Measurements from ENCODE around the gene THAP4.
"Not testable (repeated sequence)": the region's sequence is repeated elsewhere in the genome, so short reads cannot be mapped to it uniquely, and the experiment has no call there.

Gene THAP4

GRCh38 chr2:241668354-241668753 is 31.4 kb upstream of the THAP4 start:
- Histone ChIP-seq H3K36me3 (peaks cover 57 to 77% (median 67%) of the 10 kb centered on the region in 3 donors), H3K4me3 (no peak overlapping the region)
- intact Hi-C loops (cut with DNase I; ENCODE audit: low total_unique reads), result no loop called here

GRCh38 chr2:241666627-241667400 is 29.9 kb upstream of the THAP4 start:
- Histone ChIP-seq H3K4me3 (no peak overlapping the region), H3K9me3 (no peaks in the 10 kb centered on the region), H3K36me3 (peaks cover 49 to 75% (median 63%) of the 10 kb centered on the region in 3 donors), H3K27me3 (no peaks in the 10 kb centered on the region), H3K27ac (no peak overlapping the region), H3K4me1 (no peaks in the 10 kb centered on the region)
- DNase-seq, result no peak
- intact Hi-C loops (cut with DNase I; ENCODE audit: low total_unique reads), result no loop called here
- TF ChIP-seq, protein P1, sequence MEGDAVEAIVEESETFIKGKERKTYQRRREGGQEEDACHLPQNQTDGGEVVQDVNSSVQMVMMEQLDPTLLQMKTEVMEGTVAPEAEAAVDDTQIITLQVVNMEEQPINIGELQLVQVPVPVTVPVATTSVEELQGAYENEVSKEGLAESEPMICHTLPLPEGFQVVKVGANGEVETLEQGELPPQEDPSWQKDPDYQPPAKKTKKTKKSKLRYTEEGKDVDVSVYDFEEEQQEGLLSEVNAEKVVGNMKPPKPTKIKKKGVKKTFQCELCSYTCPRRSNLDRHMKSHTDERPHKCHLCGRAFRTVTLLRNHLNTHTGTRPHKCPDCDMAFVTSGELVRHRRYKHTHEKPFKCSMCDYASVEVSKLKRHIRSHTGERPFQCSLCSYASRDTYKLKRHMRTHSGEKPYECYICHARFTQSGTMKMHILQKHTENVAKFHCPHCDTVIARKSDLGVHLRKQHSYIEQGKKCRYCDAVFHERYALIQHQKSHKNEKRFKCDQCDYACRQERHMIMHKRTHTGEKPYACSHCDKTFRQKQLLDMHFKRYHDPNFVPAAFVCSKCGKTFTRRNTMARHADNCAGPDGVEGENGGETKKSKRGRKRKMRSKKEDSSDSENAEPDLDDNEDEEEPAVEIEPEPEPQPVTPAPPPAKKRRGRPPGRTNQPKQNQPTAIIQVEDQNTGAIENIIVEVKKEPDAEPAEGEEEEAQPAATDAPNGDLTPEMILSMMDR (IDR thresholded peaks at IDR 0.05), result no peak

More at GRCh38 chr2:241668354-241668753, 31.4 kb upstream of the THAP4 start:
- no peaks in the 10 kb centered on the region for H3K27me3 ChIP-seq
- H3K9me3 ChIP-seq, result no peaks in the 10 kb centered on the region
- H3K27ac ChIP-seq, result no peak overlapping the region
- no peaks in the 10 kb centered on the region for H3K4me1 ChIP-seq
- TF ChIP-seq, protein P1 (IDR thresholded peaks at IDR 0.05), result no peak
- DNase-seq, result no peak

DNA sequence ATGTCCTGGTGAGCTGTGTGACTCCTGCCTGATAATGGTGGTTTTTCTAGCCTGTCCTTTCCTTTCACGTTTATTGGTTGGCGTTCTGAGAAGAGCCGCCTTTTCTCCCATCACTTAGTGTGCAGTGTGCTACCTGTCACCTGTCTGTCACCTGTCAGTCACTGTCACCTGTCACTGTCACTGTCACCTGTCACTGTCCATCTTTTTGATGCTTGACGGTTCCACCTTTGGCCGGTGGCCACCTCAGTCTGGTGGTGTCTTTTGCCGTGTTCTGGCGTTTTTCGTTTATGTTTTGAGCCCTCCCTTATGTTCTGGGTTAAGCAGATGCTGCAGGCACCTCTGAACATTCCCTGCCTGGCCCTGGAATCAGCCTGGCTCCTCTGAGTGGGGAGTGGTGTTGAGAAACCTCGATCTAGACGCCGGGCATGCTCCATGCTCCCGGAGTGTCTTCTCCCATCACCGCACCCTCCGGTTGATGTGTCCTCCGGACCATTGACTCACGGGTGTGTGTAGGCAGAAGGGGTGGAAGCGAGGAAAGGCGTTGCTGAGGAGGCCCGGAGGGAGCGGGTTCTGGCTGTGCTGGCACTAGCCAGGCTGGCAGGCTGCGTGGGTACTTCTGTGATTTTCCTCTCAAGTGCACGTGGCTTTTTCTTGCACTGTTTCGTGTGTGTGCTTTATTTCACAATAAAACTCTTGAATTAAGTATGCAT is 28.9 kb upstream of the THAP4 start:
- no peaks in the 10 kb centered on the region for H3K9me3 ChIP-seq
- H3K27me3 ChIP-seq, result no peaks in the 10 kb centered on the region
- TF ChIP-seq, protein P1 (IDR thresholded peaks at IDR 0.05), result no peak
- H3K4me1 ChIP-seq, result no peaks in the 10 kb centered on the region
- no peak overlapping the region for H3K27ac ChIP-seq
- no peak for DNase-seq
- intact Hi-C loops (cut with DNase I; ENCODE audit: low total_unique reads), result no loop called here
- H3K36me3 ChIP-seq, result peaks cover 44 to 74% (median 62%) of the 10 kb centered on the region in 3 donors
- H3K4me3 ChIP-seq, result no peak overlapping the region

- H3K4me3 ChIP-seq; H3K27me3 ChIP-seq; H3K4me1 ChIP-seq; H3K27ac ChIP-seq; intact Hi-C loops (cut with DNase I; ENCODE audit: low total_unique reads); DNase-seq; H3K9me3 ChIP-seq: not testable (repeated sequence)
- H3K36me3 ChIP-seq, result peaks cover 31 to 74% (median 62%) of the 10 kb centered on the region in 3 donors
Observed at GRCh38 chr2:241662731-241663130, 25.8 kb upstream of the THAP4 start.

GRCh38 chr2:241660593-241661213 is 23.7 kb upstream of the THAP4 start:
- Histone ChIP-seq H3K27ac (no peak overlapping the region), H3K36me3 (peaks cover 32 to 73% (median 61%) of the 10 kb centered on the region in 3 donors), H3K9me3 (no peaks in the 10 kb centered on the region), H3K4me3 (no peak overlapping the region), H3K27me3 (no peaks in the 10 kb centered on the region), H3K4me1 (no peaks in the 10 kb centered on the region)
- TF ChIP-seq, protein P1 (IDR thresholded peaks at IDR 0.05), result no peak
- no peak for DNase-seq
- intact Hi-C loops (cut with DNase I; ENCODE audit: low total_unique reads), result no loop called here
